OCI-LY1 (cell line): Measurements from ENCODE around the gene GRK5.

ENCODE experiments used
- H2AFZ ChIP-seq: fragments of 200-600 bp; sonication (generic), shearing (Covaris generic); 2 replicates; pipeline ENCODE4 v1.6.0; 2014; ENCODE audit warnings: antibody characterized with exemption, mild to moderate bottlenecking, low read length
- H3F3A ChIP-seq: fragments of 200-600 bp; sonication (generic), shearing (Covaris generic); 2 replicates; pipeline ENCODE4 v1.6.0; 2014; ENCODE audit warnings: mild to moderate bottlenecking, antibody characterized with exemption, low read length, moderate library complexity; ENCODE audit not compliant: insufficient read depth
- H3K27ac ChIP-seq: fragments of 200-600 bp; sonication (generic); 2 replicates; pipeline ENCODE4 v1.5.1; 2014; ENCODE audit warnings: low read length, mixed run types, mild to moderate bottlenecking, low read depth; ENCODE audit not compliant: poor library complexity, severe bottlenecking
- H3K27me3 ChIP-seq: fragments of 200-600 bp; sonication (generic); 2 replicates; pipeline ENCODE4 v1.6.0; 2014; ENCODE audit warnings: antibody characterized with exemption, mild to moderate bottlenecking, low read length, moderate library complexity; ENCODE audit not compliant: insufficient read depth
- H3K36me3 ChIP-seq: fragments of 200-600 bp; sonication (generic); 2 replicates; pipeline ENCODE4 v1.6.1; 2014; ENCODE audit warnings: mild to moderate bottlenecking, antibody characterized with exemption, low read length, moderate library complexity, mixed read lengths; ENCODE audit not compliant: insufficient read depth
- H3K4me1 ChIP-seq: fragments of 200-600 bp; sonication (generic); 2 replicates; pipeline ENCODE4 v1.5.1; 2014; ENCODE audit warnings: mild to moderate bottlenecking, low read length, moderate library complexity; ENCODE audit not compliant: insufficient read depth, severe bottlenecking
- H3K4me2 ChIP-seq: fragments of 200-600 bp; sonication (generic), shearing (Covaris generic); 2 replicates; pipeline ENCODE4 v1.6.1; 2014; ENCODE audit warnings: low read length
- H3K4me3 ChIP-seq: fragments of 200-600 bp; sonication (generic); 2 replicates; pipeline ENCODE4 v1.5.1; 2014; ENCODE audit warnings: low read length, low read depth, mild to moderate bottlenecking, mixed read lengths; ENCODE audit not compliant: poor library complexity, severe bottlenecking
- H3K79me2 ChIP-seq: fragments of 200-600 bp; shearing (Covaris generic); 2 replicates; pipeline ENCODE4 v1.6.1; 2016; ENCODE audit warnings: mixed run types, low read length, mixed read lengths; ENCODE audit not compliant: insufficient read depth
- H3K9ac ChIP-seq: fragments of 200-600 bp; sonication (generic), shearing (Covaris generic); 2 replicates; pipeline ENCODE4 v1.6.1; 2014; ENCODE audit warnings: mild to moderate bottlenecking, low read length, mixed read lengths
- H3K9me2 ChIP-seq: fragments of 200-600 bp; sonication (generic), shearing (Covaris generic); 2 replicates; pipeline ENCODE4 v1.6.1; 2014; ENCODE audit warnings: low read depth, mild to moderate bottlenecking, low read length, mixed read lengths
- H3K9me3 ChIP-seq: fragments of 200-600 bp; shearing (Covaris generic); 2 replicates; pipeline ENCODE4 v1.6.1; 2014; ENCODE audit warnings: low read length, mixed read lengths
- H4K20me1 ChIP-seq: fragments of 200-600 bp; sonication (generic), shearing (Covaris generic); 2 replicates; pipeline ENCODE4 v1.6.0; 2016; ENCODE audit warnings: mild to moderate bottlenecking, low read length; ENCODE audit not compliant: insufficient read depth
- CTCF ChIP-seq: fragments of 200-600 bp; sonication (generic), shearing (Covaris generic); IDR thresholded peaks from 2 replicates; pipeline ENCODE4 v1.5.1; 2017; ENCODE audit warnings: mild to moderate bottlenecking, antibody characterized with exemption, low read length, moderate library complexity, mixed read lengths
- EZH2 ChIP-seq: fragments of 200-600 bp; sonication (generic), shearing (Covaris generic); IDR thresholded peaks from 2 replicates; pipeline ENCODE4 v1.8.0; 2017; ENCODE audit warnings: borderline replicate concordance, mixed run types, mild to moderate bottlenecking, antibody characterized with exemption, low read length, moderate library complexity, mixed read lengths

GRK5 gene

DNA sequence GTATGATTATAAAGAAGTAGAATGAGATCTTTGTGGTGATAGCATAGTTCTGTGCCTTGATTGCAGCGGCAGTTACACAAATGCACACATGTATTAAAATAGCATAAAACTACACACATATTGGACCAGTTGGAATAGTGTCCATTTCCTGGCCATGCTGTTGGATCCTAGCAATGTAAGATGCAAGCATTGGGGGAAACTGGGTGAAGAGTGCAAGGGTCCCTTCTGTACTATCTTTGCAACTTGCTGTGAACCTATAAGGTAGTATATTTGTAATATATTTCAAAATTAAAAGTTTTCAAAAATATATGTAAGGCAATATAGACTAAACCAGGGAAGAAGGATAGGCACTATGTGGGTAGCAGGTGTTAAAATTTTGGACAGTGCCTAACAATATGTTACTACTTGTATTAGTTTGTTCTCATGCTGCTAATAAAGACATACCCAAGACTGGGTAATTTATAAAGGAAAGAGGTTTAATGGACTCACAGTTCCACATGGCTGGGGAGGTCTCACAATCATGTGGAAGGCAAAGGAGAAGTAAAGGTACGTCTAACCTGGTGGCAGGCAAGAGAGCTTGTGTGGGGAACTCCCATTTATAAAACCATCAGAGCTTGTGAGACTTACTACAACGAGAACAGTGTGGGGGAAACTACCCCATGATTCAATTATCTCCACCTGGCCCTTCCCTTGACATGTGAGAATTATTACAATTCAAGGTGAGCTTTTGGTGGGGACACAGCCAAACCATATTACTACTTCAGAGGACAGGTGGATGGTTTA is 263.7 kb downstream of the GRK5 start:
- Histone ChIP-seq H3K36me3 (no peaks in the 10 kb centered on the region), H3F3A (no peaks in the 10 kb centered on the region), H3K9ac (no peak overlapping the region), H2AFZ (no peak overlapping the region), H3K27me3 (no peaks in the 10 kb centered on the region), H3K27ac (no peak overlapping the region), H4K20me1 (no peaks in the 10 kb centered on the region), H3K9me3 (no peaks in the 10 kb centered on the region), H3K4me2 (no peak overlapping the region), H3K4me1 (no peaks in the 10 kb centered on the region), H3K9me2 (no peaks in the 10 kb centered on the region), H3K79me2 (no peaks in the 10 kb centered on the region), H3K4me3 (no peak overlapping the region)
- TF ChIP-seq EZH2 = no peak
- TF ChIP-seq CTCF = no peak

- H4K20me1 ChIP-seq = no peaks in the 10 kb centered on the region
- no peaks in the 10 kb centered on the region for H3F3A ChIP-seq
- no peak overlapping the region for H3K27ac ChIP-seq
- no peaks in the 10 kb centered on the region for H3K36me3 ChIP-seq
- no peak overlapping the region for H3K4me3 ChIP-seq
- TF ChIP-seq CTCF (no peak), EZH2 (no peak)
- no peaks in the 10 kb centered on the region for H3K9me3 ChIP-seq
- H3K79me2 ChIP-seq = no peaks in the 10 kb centered on the region
- H3K9me2 ChIP-seq = no peaks in the 10 kb centered on the region
- H3K9ac ChIP-seq = no peak overlapping the region
- no peak overlapping the region for H3K4me2 ChIP-seq
- no peak overlapping the region for H2AFZ ChIP-seq
- H3K27me3 ChIP-seq = no peaks in the 10 kb centered on the region
- peaks cover 17% of the 10 kb centered on the region for H3K4me1 ChIP-seq
Measured at GRCh38 chr10:119473771-119474170, 266.4 kb downstream of the GRK5 start.

DNA sequence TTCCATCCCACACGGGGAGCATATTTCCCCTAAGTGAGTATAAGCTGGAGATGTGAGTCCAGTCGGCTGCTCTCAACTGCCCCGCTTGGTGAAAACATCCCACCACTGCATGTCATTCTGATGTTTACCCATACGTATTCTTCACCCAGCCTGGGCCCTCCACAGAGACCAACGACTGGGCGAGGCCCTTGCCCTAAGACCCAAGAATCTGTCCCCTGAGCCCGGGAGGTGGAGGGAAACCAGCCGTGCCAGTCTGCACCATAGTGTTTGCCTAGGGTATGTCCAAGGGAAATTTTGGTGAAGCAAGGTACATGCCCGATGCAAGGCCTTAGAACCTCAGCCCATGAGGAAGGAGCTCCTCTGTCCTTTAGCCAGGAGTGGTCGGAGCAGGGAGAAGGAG is 267.2 kb downstream of the GRK5 start:
- no peak overlapping the region for H3K4me3 ChIP-seq
- no peak for TF ChIP-seq EZH2
- no peak for TF ChIP-seq CTCF
- no peaks in the 10 kb centered on the region for H3K79me2 ChIP-seq
- H4K20me1 ChIP-seq = no peaks in the 10 kb centered on the region
- H3K9ac ChIP-seq = no peak overlapping the region
- H3K4me1 ChIP-seq = peaks cover 25% of the 10 kb centered on the region
- no peaks in the 10 kb centered on the region for H3K9me3 ChIP-seq
- no peaks in the 10 kb centered on the region for H3K27me3 ChIP-seq
- H3K4me2 ChIP-seq = no peak overlapping the region
- H3F3A ChIP-seq = no peaks in the 10 kb centered on the region
- H3K36me3 ChIP-seq = no peaks in the 10 kb centered on the region
- H3K9me2 ChIP-seq = no peaks in the 10 kb centered on the region
- no peak overlapping the region for H2AFZ ChIP-seq
- H3K27ac ChIP-seq = no peak overlapping the region
